HEK293 (cell line): ENCODE measurements around the gene EIF4E.

Experiments used
- CTCF ChIP-seq: fragments of 450-650 bp; formaldehyde crosslinking; IDR thresholded peaks from 2 replicates; pipeline ENCODE4 v1.5.1; 2016; ENCODE audit warnings: missing biosample characterization, missing genetic modification characterization
- HIC1 ChIP-seq: fragments of 450-650 bp; formaldehyde crosslinking; IDR thresholded peaks from 2 replicates; pipeline ENCODE4 v1.5.1; 2016; ENCODE audit warnings: missing biosample characterization, missing genetic modification characterization
- OVOL3 ChIP-seq: fragments of 450-650 bp; formaldehyde crosslinking; IDR thresholded peaks from 2 replicates; pipeline ENCODE4 v1.5.1; 2016; ENCODE audit warnings: missing biosample characterization, missing genetic modification characterization
- PBX3 ChIP-seq: sonication (generic); formaldehyde crosslinking; IDR thresholded peaks from 2 replicates; pipeline ENCODE4 v1.8.1; 2022; ENCODE audit warnings: mild to moderate bottlenecking, moderate library complexity, missing genetic modification reagents
- SP2 ChIP-seq: fragments of 450-650 bp; formaldehyde crosslinking; IDR thresholded peaks from 2 replicates; pipeline ENCODE4 v1.5.1; 2016; ENCODE audit warnings: missing biosample characterization, missing genetic modification characterization
- ZBTB17 ChIP-seq: fragments of 450-650 bp; formaldehyde crosslinking; IDR thresholded peaks from 2 replicates; pipeline ENCODE4 v1.5.1; 2016; ENCODE audit warnings: missing biosample characterization, missing genetic modification characterization
- ZNF23 ChIP-seq: fragments of 450-650 bp; formaldehyde crosslinking; IDR thresholded peaks from 2 replicates; pipeline ENCODE4 v1.5.1; 2016; ENCODE audit warnings: missing biosample characterization, missing genetic modification characterization, borderline replicate concordance
- ZNF274 ChIP-seq, 2 experiments: fragments of 200-500 bp in 1 of 2; fragments of 450-650 bp in 1 of 2; sonication (Bioruptor generic) in 1 of 2; formaldehyde crosslinking in 1 of 2; IDR thresholded peaks; 2 replicates each; pipeline versions ENCODE4 v1.5.1 to v1.6.1; 2014 to 2016; ENCODE audit warnings: borderline replicate concordance in 1 of 2, inconsistent platforms in 1 of 2, low read length in 1 of 2, missing biosample characterization in 1 of 2, missing genetic modification characterization in 1 of 2
- ZNF292 ChIP-seq: fragments of 450-650 bp; formaldehyde crosslinking; IDR thresholded peaks from 2 replicates; pipeline ENCODE4 v1.5.1; 2016; ENCODE audit warnings: low read depth, missing biosample characterization, missing genetic modification characterization, borderline replicate concordance
- ZNF362 ChIP-seq: fragments of 450-650 bp; formaldehyde crosslinking; IDR thresholded peaks from 2 replicates; pipeline ENCODE4 v1.5.1; 2016; ENCODE audit warnings: missing biosample characterization, missing genetic modification characterization
- ZNF639 ChIP-seq: fragments of 450-650 bp; formaldehyde crosslinking; IDR thresholded peaks from 2 replicates; pipeline ENCODE4 v1.5.1; 2016; ENCODE audit warnings: missing biosample characterization, missing genetic modification characterization
- ZNF664 ChIP-seq: fragments of 450-650 bp; formaldehyde crosslinking; IDR thresholded peaks from 2 replicates; pipeline ENCODE4 v1.5.1; 2016; ENCODE audit warnings: missing biosample characterization, missing genetic modification characterization
- ZNF776 ChIP-seq: fragments of 450-650 bp; formaldehyde crosslinking; IDR thresholded peaks from 2 replicates; pipeline ENCODE4 v1.5.0; 2017; ENCODE audit warnings: missing biosample characterization, missing genetic modification characterization, borderline replicate concordance

GRCh38 chr4:98939892-98940298 lies 11.0 kb upstream of the EIF4E start:
- 0 out of 2 replicates have a peak, but pooled peaks have one; percentile 20 for TF ChIP-seq CTCF (tag by site-specific recombination)
- TF ChIP-seq ZNF664 (tag by site-specific recombination): peak; percentile 82; the same call in 1 of the 2 replicates
- no peak for TF ChIP-seq ZNF23 (tag by site-specific recombination)
- no peak for TF ChIP-seq PBX3 (CRISPR knock-in tag)
- TF ChIP-seq ZNF274 (IDR thresholded peaks at IDR 0.05; ENCODE audit: low read length): no peak
- no peak for TF ChIP-seq ZNF274 (tag by site-specific recombination; IDR thresholded peaks at IDR 0.05; ENCODE audit: borderline replicate concordance)
- no peak for TF ChIP-seq SP2
- no peak for TF ChIP-seq ZNF362 (tag by site-specific recombination)
- TF ChIP-seq ZNF639 (tag by site-specific recombination): no peak
- TF ChIP-seq OVOL3 (tag by site-specific recombination): no peak
- no peak for TF ChIP-seq HIC1 (tag by site-specific recombination)
- TF ChIP-seq ZNF776 (tag by site-specific recombination): no peak
- no peak for TF ChIP-seq ZNF292 (tag by site-specific recombination)
- TF ChIP-seq ZBTB17 (tag by site-specific recombination): no peak
